Limb (tissue), 2 donors: ENCODE measurements around the gene SPG11.

Source experiments
- DNase-seq, 2 donors: peaks; one replicate each; pipeline ENCODE4 v3.0.0-alpha.2; 2016; ENCODE audit errors: extremely low spot score in 2 of 2

Gene SPG11

DNA sequence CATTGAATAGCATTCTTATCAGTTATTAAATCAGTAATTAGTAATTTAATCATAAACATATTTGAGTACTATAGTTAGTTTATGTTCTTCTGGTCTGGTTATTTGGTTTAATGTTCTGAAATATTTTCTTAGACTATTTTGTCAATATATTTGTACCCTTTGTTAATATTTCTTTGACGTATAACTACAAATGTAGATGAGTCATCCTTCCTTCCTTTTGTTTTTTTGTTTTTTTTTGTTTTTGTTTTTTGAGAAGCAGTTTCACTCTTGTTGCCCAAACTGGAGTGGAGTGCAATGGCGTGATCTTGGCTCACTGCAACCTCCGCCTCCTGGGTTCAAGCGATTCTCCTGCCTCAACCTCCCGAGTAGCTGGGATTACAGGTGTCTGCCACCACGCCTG lies 143.9 kb downstream of the SPG11 start:
- no peak for DNase-seq

DNA sequence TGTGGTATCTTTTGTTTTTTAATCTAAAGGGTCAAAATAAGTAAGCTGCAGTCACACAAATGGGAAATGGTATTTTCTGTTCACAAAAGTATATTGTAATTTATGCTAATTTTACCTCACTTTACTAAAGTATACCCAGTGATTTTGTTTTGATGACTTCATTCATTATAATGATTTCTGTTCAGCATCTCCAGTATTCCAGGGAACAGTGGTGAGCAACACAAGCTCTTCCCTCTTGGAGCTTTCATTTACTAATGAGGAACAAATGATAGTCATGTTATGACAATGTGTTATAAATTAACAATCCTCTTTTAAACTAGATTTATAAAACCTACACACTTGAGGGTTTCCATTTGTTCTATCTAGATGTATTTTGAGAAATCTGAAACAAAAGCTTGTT lies 147.0 kb downstream of the SPG11 start:
- DNase-seq = no peak
